ENCODE results near the gene C9orf153. TPM values are rescaled to one million over a fixed set of nuclear protein-coding genes. Genes with fewer than 3 reads are reported as not detected.

Gene C9orf153
- 0.17 TPM in 1 of 2 replicates, not detected in the other for total RNA-seq (2021)
- long read RNA-seq: 0 reads

GRCh38 chr9:86259557-86259956 lies at the start of gene C9orf153:
TSS of gene C9orf153 (minus strand) at chr9:86259657. CDS start at chr9:86229603, 30,054 bp downstream.
- no peak within 1 kb of the TSS for H3K56ac ChIP-seq (ENCODE audit: insufficient read length, low read depth, low read length)
- no peaks in the 10 kb centered on the region for H3K23me2 ChIP-seq (ENCODE audit: insufficient read length, low read depth, low read length, poor library complexity, severe bottlenecking)
- H3K9me3 ChIP-seq (ENCODE audit: control insufficient read depth, low read depth, low read length): no peaks in the 10 kb centered on the region
- no peak within 1 kb of the TSS for H2AK5ac ChIP-seq (ENCODE audit: insufficient read length, low read length)
- DNase-seq: no peak
- no peak within 1 kb of the TSS for H3K27ac ChIP-seq (ENCODE audit: insufficient read length, low read depth, low read length)
- H3K27me3 ChIP-seq (ENCODE audit: insufficient read depth, low read length): no peaks in the 10 kb centered on the region
- Mint-ChIP-seq H3K27ac (peak within 1 kb of the TSS in 1 of 3 experiments; percentile 9; a peak in 2 of 7 replicates), H3K36me3 (ENCODE audit: insufficient read depth in 1 of 3, low read depth in 3 of 3) (peaks cover 10 to 18% (median 15%) of the 10 kb centered on the region in 3 experiments; a peak in 6 of 7 replicates), H3K27me3 (ENCODE audit: low read depth) (no peaks in the 10 kb centered on the region), H3K4me1 (peaks cover 8 to 15% of the 10 kb centered on the region in 2 experiments), H3K4me3 (no peak within 1 kb of the TSS), H3K9me3 (0 out of 5 replicates have a peak, but pooled peaks cover 0 to under 1% of the 10 kb centered on the region in 2 experiments)
- no peak within 1 kb of the TSS for H3K14ac ChIP-seq (ENCODE audit: insufficient read depth, low read length)
- no peak within 1 kb of the TSS for H3K4ac ChIP-seq (ENCODE audit: low read depth, low read length)
- no peak within 1 kb of the TSS for H2BK12ac ChIP-seq (ENCODE audit: insufficient read length, low read depth, low read length)
- H3K79me1 ChIP-seq (ENCODE audit: insufficient read depth, low read depth, low read length, poor library complexity, severe bottlenecking): no peaks in the 10 kb centered on the region
- no peaks in the 10 kb centered on the region for H3K79me2 ChIP-seq (ENCODE audit: insufficient read depth, low read length)
- H4K91ac ChIP-seq (ENCODE audit: insufficient read length, low read depth, low read length): no peak within 1 kb of the TSS
- H3K23ac ChIP-seq (ENCODE audit: insufficient read length, low read depth, low read length): no peak within 1 kb of the TSS
- WGBS (ENCODE audit: extremely low coverage, insufficient read length, low lambda C conversion rate): no CpG with 5 or more reads among the region's 8 CpGs
- no peak within 1 kb of the TSS for H2AFZ ChIP-seq (ENCODE audit: low read length)
- H3K9ac ChIP-seq (ENCODE audit: extremely low read depth, insufficient read length, low read length): no peak within 1 kb of the TSS
- H3K18ac ChIP-seq (ENCODE audit: insufficient read length, low read depth, low read length): no peak within 1 kb of the TSS
- no peak within 1 kb of the TSS for H4K8ac ChIP-seq (replicated peaks; ENCODE audit: insufficient read length, low read depth, low read length)
- TF ChIP-seq, protein P1, sequence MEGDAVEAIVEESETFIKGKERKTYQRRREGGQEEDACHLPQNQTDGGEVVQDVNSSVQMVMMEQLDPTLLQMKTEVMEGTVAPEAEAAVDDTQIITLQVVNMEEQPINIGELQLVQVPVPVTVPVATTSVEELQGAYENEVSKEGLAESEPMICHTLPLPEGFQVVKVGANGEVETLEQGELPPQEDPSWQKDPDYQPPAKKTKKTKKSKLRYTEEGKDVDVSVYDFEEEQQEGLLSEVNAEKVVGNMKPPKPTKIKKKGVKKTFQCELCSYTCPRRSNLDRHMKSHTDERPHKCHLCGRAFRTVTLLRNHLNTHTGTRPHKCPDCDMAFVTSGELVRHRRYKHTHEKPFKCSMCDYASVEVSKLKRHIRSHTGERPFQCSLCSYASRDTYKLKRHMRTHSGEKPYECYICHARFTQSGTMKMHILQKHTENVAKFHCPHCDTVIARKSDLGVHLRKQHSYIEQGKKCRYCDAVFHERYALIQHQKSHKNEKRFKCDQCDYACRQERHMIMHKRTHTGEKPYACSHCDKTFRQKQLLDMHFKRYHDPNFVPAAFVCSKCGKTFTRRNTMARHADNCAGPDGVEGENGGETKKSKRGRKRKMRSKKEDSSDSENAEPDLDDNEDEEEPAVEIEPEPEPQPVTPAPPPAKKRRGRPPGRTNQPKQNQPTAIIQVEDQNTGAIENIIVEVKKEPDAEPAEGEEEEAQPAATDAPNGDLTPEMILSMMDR (conservative IDR thresholded peaks at IDR 0.05): no peak
- no peak within 1 kb of the TSS for H4K5ac ChIP-seq (ENCODE audit: insufficient read length, low read depth, low read length)
- no peaks in the 10 kb centered on the region for H4K20me1 ChIP-seq (ENCODE audit: control insufficient read depth, insufficient read depth, insufficient read length)
- no peak within 1 kb of the TSS for H2BK20ac ChIP-seq (ENCODE audit: low read depth, low read length, poor library complexity, severe bottlenecking)
- no peak within 1 kb of the TSS for H2BK120ac ChIP-seq (ENCODE audit: low read depth, low read length, poor library complexity, severe bottlenecking)
- no peak within 1 kb of the TSS for H2BK5ac ChIP-seq (ENCODE audit: insufficient read length, low read length)
- no peaks in the 10 kb centered on the region for H3K4me1 ChIP-seq (ENCODE audit: insufficient read depth, low read length)
- H3K4me2 ChIP-seq (ENCODE audit: insufficient read depth, insufficient read length, low read length): no peak within 1 kb of the TSS
- no peak within 1 kb of the TSS for H3T11ph ChIP-seq (ENCODE audit: low read length)
- no peak within 1 kb of the TSS for H2BK15ac ChIP-seq (ENCODE audit: low read depth, low read length)

Measured in H9 (cell line).